WTC11 (cell line): ENCODE measurements around the gene RIMBP2. TPM values are rescaled to one million over a fixed set of nuclear protein-coding genes. Genes with fewer than 3 reads are reported as not detected.

Experiments used
- ATAC-seq: fragments of 200-7000 bp; cut with Tn5 transposase; 2 replicates; pipeline ENCODE4 v1.10.0; 2021; ENCODE audit warnings: mild to moderate bottlenecking, moderate library complexity
- CTCF ChIA-PET: fragments of 300-600 bp; sonication (Branson Sonifier 250); formaldehyde crosslinking; loops from one replicate; lab custom pipeline; 2021; ENCODE audit warnings: antibody characterized with exemption; lab: Charles Lee
- POLR2A ChIA-PET: fragments of 350-600 bp; sonication (Branson Sonifier 250); formaldehyde crosslinking; loops from one replicate; lab custom pipeline; 2021; ENCODE audit warnings: antibody characterized with exemption; lab: Charles Lee
- DNase-seq: peaks from one replicate; pipeline ENCODE4 v3.0.0; 2021; ENCODE audit warnings: low spot score
- H3K27ac Mint-ChIP-seq: 2 replicates; pipeline ENCODE4 v1.8.0; 2021; ENCODE audit warnings: mixed read lengths
- H3K27me3 Mint-ChIP-seq: 2 replicates; pipeline ENCODE4 v1.8.0; 2021; ENCODE audit warnings: low read depth, mild to moderate bottlenecking, moderate library complexity, mixed read lengths
- H3K36me3 Mint-ChIP-seq: 2 replicates; pipeline ENCODE4 v1.8.0; 2021; ENCODE audit warnings: mixed read lengths
- H3K4me1 Mint-ChIP-seq: 2 replicates; pipeline ENCODE4 v1.8.0; 2022; ENCODE audit warnings: mixed read lengths
- H3K4me3 Mint-ChIP-seq: 2 replicates; pipeline ENCODE4 v1.8.0; 2021; ENCODE audit warnings: mild to moderate bottlenecking, moderate library complexity, mixed read lengths
- H3K9me3 Mint-ChIP-seq: 2 replicates; pipeline ENCODE4 v1.8.0; 2021; ENCODE audit warnings: mixed read lengths
- EMX1 ChIP-seq: fragments of 250-450 bp; sonication (Bioruptor Pico); IDR thresholded peaks from 2 replicates; pipeline ENCODE4 v1.8.0; 2021; ENCODE audit warnings: mild to moderate bottlenecking
- ESRRA ChIP-seq: sonication (generic); formaldehyde crosslinking; IDR thresholded peaks from 2 replicates; pipeline ENCODE4 v1.8.1; 2022; ENCODE audit warnings: mild to moderate bottlenecking, missing genetic modification reagents, borderline replicate concordance
- ETV6 ChIP-seq: sonication (generic); formaldehyde crosslinking; IDR thresholded peaks from 2 replicates; pipeline ENCODE4 v1.8.1; 2022; ENCODE audit warnings: mild to moderate bottlenecking, missing genetic modification reagents
- FOXJ3 ChIP-seq: sonication (generic); formaldehyde crosslinking; IDR thresholded peaks from 2 replicates; pipeline ENCODE4 v1.9.0; 2021; ENCODE audit warnings: missing genetic modification reagents, mild to moderate bottlenecking, borderline replicate concordance
- FOXP1 ChIP-seq: sonication (generic); formaldehyde crosslinking; IDR thresholded peaks from 2 replicates; pipeline ENCODE4 v1.8.0; 2022; ENCODE audit warnings: missing genetic modification reagents, mild to moderate bottlenecking, moderate library complexity, borderline replicate concordance
- JAZF1 ChIP-seq: fragments of 250-450 bp; sonication (Bioruptor Pico); IDR thresholded peaks from 2 replicates; pipeline ENCODE4 v1.9.0; 2021; ENCODE audit warnings: moderate library complexity, mild to moderate bottlenecking, inconsistent platforms
- KAT7 ChIP-seq: sonication (generic); formaldehyde crosslinking; IDR thresholded peaks from 2 replicates; pipeline ENCODE4 v1.8.1; 2023; ENCODE audit warnings: missing genetic modification reagents, mild to moderate bottlenecking, borderline replicate concordance
- NFE2L1 ChIP-seq: sonication (generic); formaldehyde crosslinking; IDR thresholded peaks from 2 replicates; pipeline ENCODE4 v1.8.1; 2023; ENCODE audit warnings: missing genetic modification reagents
- OVOL2 ChIP-seq: fragments of 250-450 bp; sonication (Bioruptor Pico); IDR thresholded peaks from 2 replicates; pipeline ENCODE4 v1.9.0; 2021; ENCODE audit warnings: mild to moderate bottlenecking, borderline replicate concordance
- TEAD4 ChIP-seq: sonication (generic); formaldehyde crosslinking; IDR thresholded peaks from 2 replicates; pipeline ENCODE4 v1.8.0; 2022; ENCODE audit warnings: mild to moderate bottlenecking, missing genetic modification reagents
- ZNF219 ChIP-seq: sonication (generic); formaldehyde crosslinking; IDR thresholded peaks from 2 replicates; pipeline ENCODE4 v1.8.0; 2023; ENCODE audit warnings: missing genetic modification reagents, mild to moderate bottlenecking, borderline replicate concordance
- ZNF263 ChIP-seq: sonication (generic); formaldehyde crosslinking; IDR thresholded peaks from 2 replicates; pipeline ENCODE4 v1.8.1; 2022; ENCODE audit warnings: low read depth, mild to moderate bottlenecking, moderate library complexity, missing genetic modification reagents
- total RNA-seq: library from RNA; stranded (reverse); gene quantifications from 3 replicates; pipeline ENCODE4 v1.2.3, GENCODE V29; 2021
- TF ChIP-seq, protein P1 (sequence below): sonication (generic); formaldehyde crosslinking; IDR thresholded peaks from 2 replicates; pipeline ENCODE4 v1.8.1; 2022; ENCODE audit warnings: low read depth, mild to moderate bottlenecking, moderate library complexity, missing genetic modification reagents, borderline replicate concordance
- TF ChIP-seq, protein P2 (sequence below): sonication (generic); formaldehyde crosslinking; IDR thresholded peaks from 2 replicates; pipeline ENCODE4 v1.8.0; 2022; ENCODE audit warnings: missing genetic modification reagents
- TF ChIP-seq, protein P3 (sequence below): fragments of 250-450 bp; sonication (Bioruptor Pico); conservative IDR thresholded peaks from 2 replicates; pipeline ENCODE4 v1.9.0; 2021; ENCODE audit warnings: mild to moderate bottlenecking
- TF ChIP-seq, protein P4 (sequence below): sonication (generic); formaldehyde crosslinking; IDR thresholded peaks from 2 replicates; pipeline ENCODE4 v1.8.1; 2023; ENCODE audit warnings: mild to moderate bottlenecking, missing genetic modification reagents
- TF ChIP-seq, protein P5 (sequence below): fragments of 200-600 bp; IDR thresholded peaks from 2 replicates; pipeline ENCODE4 v1.8.0; 2022; ENCODE audit warnings: antibody characterized with exemption
- TF ChIP-seq, protein P6 (sequence below): sonication (generic); formaldehyde crosslinking; IDR thresholded peaks from 2 replicates; pipeline ENCODE4 v1.8.1; 2022; ENCODE audit warnings: mild to moderate bottlenecking, missing genetic modification reagents, moderate library complexity, borderline replicate concordance

The RIMBP2 gene
- total RNA-seq, 1 experiment from 2014 or later = 2.6 TPM

DNA sequence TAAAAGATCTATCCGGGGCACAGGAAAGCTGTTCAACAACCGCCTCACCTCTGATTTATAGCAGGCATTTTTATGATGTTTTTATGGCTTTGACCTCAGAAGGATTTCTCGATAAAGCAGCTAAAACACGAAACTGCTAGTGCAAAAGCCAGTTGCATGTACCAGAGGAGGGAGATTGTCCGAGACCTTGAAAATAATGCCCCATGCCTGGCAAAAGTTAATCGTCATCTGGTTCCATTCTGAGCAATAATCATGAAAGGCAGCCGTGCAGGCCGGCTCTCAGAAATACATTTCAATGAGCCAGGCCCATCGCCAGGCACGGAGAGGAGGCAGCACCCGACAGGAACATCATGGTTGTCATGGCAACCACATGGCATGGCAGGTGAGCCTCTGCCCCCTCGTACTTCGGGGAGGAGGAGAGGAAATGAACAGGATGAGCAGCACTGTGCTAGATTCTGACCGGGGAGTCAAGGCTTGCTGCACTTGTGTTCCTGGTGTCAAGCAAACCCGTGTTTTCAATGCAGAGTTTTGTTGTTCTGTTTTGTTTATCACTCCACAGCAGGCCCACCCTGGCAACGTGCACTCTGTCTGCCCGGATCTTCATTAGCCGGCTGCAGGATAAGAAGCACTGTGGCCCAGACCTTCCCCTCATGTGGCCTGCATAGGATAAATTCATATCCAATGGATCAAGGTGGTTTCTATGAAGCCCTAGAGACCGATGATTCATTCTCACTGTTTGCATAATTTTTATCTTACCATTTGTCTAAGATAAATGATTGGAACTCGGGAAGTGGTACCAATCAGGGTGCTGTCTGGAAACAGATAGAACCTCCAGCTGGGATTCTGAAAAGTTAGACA, 160.2 kb downstream of the RIMBP2 start:
- ChIA-PET CTCF (no interaction called here), POLR2A (no interaction called here)
- ATAC-seq = no peak

DNA sequence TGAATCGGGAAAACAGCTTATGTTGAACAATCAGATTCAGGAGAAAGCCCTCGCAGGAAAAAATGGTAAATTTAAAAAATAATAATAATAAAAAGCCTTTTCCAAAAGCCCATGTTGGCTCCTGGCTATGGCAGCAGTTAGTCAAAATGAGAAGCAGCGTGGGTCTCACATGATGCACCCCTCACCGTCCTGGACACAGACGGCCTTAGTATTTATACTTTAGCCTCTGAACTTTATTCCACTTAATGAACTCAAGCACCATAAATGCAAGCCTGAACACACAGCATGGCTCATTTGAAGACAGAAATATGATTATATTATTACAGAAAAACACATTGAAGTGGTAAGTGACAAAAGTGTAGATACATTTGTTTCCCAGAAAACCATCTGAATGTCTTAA, 160.9 kb downstream of the RIMBP2 start:
- peaks cover 4% of the 10 kb centered on the region; the same call in 1 of the 2 replicates for H3K36me3 Mint-ChIP-seq
- POLR2A ChIA-PET = no interaction called here
- CTCF ChIA-PET = no interaction called here
- H3K9me3 Mint-ChIP-seq = peaks cover 24% of the 10 kb centered on the region
- H3K4me1 Mint-ChIP-seq = peaks cover 10% of the 10 kb centered on the region
- no peak for DNase-seq
- H3K4me3 Mint-ChIP-seq = no peak overlapping the region
- TF ChIP-seq EMX1 = no peak
- no peak for TF ChIP-seq ETV6 (CRISPR knock-in tag)
- no peak for TF ChIP-seq TEAD4 (CRISPR knock-in tag)
- TF ChIP-seq FOXJ3 (CRISPR knock-in tag) = no peak
- TF ChIP-seq OVOL2 (CRISPR knock-in tag) = no peak
- no peak for TF ChIP-seq ESRRA (CRISPR knock-in tag)
- TF ChIP-seq, protein P1, sequence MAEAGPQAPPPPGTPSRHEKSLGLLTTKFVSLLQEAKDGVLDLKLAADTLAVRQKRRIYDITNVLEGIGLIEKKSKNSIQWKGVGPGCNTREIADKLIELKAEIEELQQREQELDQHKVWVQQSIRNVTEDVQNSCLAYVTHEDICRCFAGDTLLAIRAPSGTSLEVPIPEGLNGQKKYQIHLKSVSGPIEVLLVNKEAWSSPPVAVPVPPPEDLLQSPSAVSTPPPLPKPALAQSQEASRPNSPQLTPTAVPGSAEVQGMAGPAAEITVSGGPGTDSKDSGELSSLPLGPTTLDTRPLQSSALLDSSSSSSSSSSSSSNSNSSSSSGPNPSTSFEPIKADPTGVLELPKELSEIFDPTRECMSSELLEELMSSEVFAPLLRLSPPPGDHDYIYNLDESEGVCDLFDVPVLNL = no peak
- no peak for TF ChIP-seq ZNF219 (CRISPR knock-in tag)
- TF ChIP-seq NFE2L1 (CRISPR knock-in tag) = no peak
- TF ChIP-seq, protein P2, sequence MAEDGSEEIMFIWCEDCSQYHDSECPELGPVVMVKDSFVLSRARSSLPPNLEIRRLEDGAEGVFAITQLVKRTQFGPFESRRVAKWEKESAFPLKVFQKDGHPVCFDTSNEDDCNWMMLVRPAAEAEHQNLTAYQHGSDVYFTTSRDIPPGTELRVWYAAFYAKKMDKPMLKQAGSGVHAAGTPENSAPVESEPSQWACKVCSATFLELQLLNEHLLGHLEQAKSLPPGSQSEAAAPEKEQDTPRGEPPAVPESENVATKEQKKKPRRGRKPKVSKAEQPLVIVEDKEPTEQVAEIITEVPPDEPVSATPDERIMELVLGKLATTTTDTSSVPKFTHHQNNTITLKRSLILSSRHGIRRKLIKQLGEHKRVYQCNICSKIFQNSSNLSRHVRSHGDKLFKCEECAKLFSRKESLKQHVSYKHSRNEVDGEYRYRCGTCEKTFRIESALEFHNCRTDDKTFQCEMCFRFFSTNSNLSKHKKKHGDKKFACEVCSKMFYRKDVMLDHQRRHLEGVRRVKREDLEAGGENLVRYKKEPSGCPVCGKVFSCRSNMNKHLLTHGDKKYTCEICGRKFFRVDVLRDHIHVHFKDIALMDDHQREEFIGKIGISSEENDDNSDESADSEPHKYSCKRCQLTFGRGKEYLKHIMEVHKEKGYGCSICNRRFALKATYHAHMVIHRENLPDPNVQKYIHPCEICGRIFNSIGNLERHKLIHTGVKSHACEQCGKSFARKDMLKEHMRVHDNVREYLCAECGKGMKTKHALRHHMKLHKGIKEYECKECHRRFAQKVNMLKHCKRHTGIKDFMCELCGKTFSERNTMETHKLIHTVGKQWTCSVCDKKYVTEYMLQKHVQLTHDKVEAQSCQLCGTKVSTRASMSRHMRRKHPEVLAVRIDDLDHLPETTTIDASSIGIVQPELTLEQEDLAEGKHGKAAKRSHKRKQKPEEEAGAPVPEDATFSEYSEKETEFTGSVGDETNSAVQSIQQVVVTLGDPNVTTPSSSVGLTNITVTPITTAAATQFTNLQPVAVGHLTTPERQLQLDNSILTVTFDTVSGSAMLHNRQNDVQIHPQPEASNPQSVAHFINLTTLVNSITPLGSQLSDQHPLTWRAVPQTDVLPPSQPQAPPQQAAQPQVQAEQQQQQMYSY = no peak
- no peak overlapping the region for H3K27ac Mint-ChIP-seq
- ATAC-seq = no peak
- H3K27me3 Mint-ChIP-seq = no peaks in the 10 kb centered on the region; the same call in 1 of the 2 replicates

More for the DNA sequence above, 160.2 kb downstream of the RIMBP2 start:
- peaks cover 23% of the 10 kb centered on the region for H3K9me3 Mint-ChIP-seq
- H3K27me3 Mint-ChIP-seq = no peaks in the 10 kb centered on the region; the same call in 1 of the 2 replicates
- no peak for DNase-seq
- H3K4me1 Mint-ChIP-seq = peaks cover 10% of the 10 kb centered on the region
- H3K4me3 Mint-ChIP-seq = no peak overlapping the region
- H3K27ac Mint-ChIP-seq = no peak overlapping the region
- TF ChIP-seq ZNF263 (CRISPR knock-in tag) = no peak
- TF ChIP-seq, protein P3, sequence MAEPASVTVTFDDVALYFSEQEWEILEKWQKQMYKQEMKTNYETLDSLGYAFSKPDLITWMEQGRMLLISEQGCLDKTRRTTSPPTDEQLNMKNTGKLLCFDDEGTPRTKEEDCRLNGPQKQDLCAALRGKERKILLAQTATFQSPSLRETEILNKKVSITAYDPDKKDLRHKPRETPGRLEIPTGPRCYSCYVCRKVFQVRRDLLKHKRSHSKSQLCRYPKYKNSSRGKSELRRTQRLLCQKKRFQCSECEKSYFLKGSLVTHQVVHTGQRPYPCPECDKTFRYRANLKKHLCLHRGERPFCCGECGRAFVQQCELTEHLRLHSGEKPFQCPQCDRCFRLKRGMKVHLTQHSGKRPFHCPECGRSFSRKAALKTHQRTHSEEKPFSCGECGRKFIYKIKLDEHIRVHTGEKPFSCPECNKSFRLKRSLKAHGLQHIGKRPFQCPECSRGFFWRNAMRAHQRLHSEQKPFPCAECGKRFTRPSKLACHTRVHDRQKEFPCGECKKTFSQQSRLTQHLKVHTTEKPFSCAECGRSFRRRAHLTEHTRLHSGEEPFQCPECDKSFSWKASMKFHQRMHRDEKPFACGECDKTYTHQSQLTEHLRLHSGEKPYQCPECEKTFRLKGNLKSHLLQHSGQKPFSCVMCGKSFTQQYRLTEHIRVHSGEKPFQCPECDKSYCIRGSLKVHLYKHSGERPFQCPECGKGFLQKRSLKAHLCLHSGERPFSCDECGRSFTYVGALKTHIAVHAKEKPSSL = no peak
- TF ChIP-seq, protein P4, sequence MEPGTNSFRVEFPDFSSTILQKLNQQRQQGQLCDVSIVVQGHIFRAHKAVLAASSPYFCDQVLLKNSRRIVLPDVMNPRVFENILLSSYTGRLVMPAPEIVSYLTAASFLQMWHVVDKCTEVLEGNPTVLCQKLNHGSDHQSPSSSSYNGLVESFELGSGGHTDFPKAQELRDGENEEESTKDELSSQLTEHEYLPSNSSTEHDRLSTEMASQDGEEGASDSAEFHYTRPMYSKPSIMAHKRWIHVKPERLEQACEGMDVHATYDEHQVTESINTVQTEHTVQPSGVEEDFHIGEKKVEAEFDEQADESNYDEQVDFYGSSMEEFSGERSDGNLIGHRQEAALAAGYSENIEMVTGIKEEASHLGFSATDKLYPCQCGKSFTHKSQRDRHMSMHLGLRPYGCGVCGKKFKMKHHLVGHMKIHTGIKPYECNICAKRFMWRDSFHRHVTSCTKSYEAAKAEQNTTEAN = no peak
- TF ChIP-seq, protein P5, sequence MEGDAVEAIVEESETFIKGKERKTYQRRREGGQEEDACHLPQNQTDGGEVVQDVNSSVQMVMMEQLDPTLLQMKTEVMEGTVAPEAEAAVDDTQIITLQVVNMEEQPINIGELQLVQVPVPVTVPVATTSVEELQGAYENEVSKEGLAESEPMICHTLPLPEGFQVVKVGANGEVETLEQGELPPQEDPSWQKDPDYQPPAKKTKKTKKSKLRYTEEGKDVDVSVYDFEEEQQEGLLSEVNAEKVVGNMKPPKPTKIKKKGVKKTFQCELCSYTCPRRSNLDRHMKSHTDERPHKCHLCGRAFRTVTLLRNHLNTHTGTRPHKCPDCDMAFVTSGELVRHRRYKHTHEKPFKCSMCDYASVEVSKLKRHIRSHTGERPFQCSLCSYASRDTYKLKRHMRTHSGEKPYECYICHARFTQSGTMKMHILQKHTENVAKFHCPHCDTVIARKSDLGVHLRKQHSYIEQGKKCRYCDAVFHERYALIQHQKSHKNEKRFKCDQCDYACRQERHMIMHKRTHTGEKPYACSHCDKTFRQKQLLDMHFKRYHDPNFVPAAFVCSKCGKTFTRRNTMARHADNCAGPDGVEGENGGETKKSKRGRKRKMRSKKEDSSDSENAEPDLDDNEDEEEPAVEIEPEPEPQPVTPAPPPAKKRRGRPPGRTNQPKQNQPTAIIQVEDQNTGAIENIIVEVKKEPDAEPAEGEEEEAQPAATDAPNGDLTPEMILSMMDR = no peak
- TF ChIP-seq KAT7 (CRISPR knock-in tag) = no peak
- TF ChIP-seq, protein P6, sequence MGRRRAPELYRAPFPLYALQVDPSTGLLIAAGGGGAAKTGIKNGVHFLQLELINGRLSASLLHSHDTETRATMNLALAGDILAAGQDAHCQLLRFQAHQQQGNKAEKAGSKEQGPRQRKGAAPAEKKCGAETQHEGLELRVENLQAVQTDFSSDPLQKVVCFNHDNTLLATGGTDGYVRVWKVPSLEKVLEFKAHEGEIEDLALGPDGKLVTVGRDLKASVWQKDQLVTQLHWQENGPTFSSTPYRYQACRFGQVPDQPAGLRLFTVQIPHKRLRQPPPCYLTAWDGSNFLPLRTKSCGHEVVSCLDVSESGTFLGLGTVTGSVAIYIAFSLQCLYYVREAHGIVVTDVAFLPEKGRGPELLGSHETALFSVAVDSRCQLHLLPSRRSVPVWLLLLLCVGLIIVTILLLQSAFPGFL (CRISPR knock-in tag) = no peak
- no peak for TF ChIP-seq FOXP1
- no peak for TF ChIP-seq JAZF1 (CRISPR knock-in tag)
- H3K36me3 Mint-ChIP-seq = peaks cover 2% of the 10 kb centered on the region; the same call in 1 of the 2 replicates
